ENCODE data around the gene KCMF1. TPM values are rescaled to one million over a fixed set of nuclear protein-coding genes. Genes with fewer than 3 reads are reported as not detected.

KCMF1 gene
- total and polyA plus RNA-seq, 9 of the 15 experiments (the other 6 are each of a cell fraction or from before 2014, with no cell fraction given) = 6.8 to 88.2 (median 46.5) TPM

- TF ChIP-seq ZMIZ1 (IDR thresholded peaks at IDR 0.05; ENCODE audit: low read depth in 2 of 2, low read length in 2 of 2) = no peak
- TF ChIP-seq ZC3H4 (CRISPR knock-in tag; IDR thresholded peaks at IDR 0.05; ENCODE audit: borderline replicate concordance) = no peak
- TF ChIP-seq NONO (IDR thresholded peaks at IDR 0.05; ENCODE audit: low read depth in 2 of 2, low read length in 1 of 2) = no peak
- no peak for TF ChIP-seq THRB (CRISPR knock-in tag; conservative IDR thresholded peaks at IDR 0.05)
- TF ChIP-seq RCOR1 (IDR thresholded peaks at IDR 0.05; ENCODE audit: borderline replicate concordance in 1 of 2, low read depth in 2 of 2, low read length in 2 of 2) = no peak
- no peak for TF ChIP-seq TFAP4 (CRISPR knock-in tag; IDR thresholded peaks at IDR 0.05; ENCODE audit: borderline replicate concordance)
- TF ChIP-seq SREBF1 (IDR thresholded peaks at IDR 0.05; ENCODE audit: borderline replicate concordance, low read depth, low read length) = no peak
- no peak for TF ChIP-seq ERF (CRISPR knock-in tag; IDR thresholded peaks at IDR 0.05)
Observed at GRCh38 chr2:85096616-85097015, 125.7 kb downstream of the KCMF1 start (continued).

All from K562 (cell line).